SJSA1 (cell line): ENCODE data around the gene TOMM70. TPM values are rescaled to one million over a fixed set of nuclear protein-coding genes. Genes with fewer than 3 reads are reported as not detected.

Source experiments
- total RNA-seq: library from RNA; depleted of rRNA; stranded (reverse); fragments of >200 nt; shearing (Covaris generic); gene quantifications from 2 replicates; pipeline ENCODE4 v1.2.3, GENCODE V29; 2014; rRNA removed

The TOMM70 gene
- total RNA-seq, 1 experiment from 2014 or later: 58.5 TPM

Other genes with a start within 250 kb of the TOMM70 start
- gene TBC1D23, start 140.1 kb downstream of the TOMM70 start, total RNA-seq: 22.5 and 35.3 TPM in 2 replicates
- gene NIT2, start 66.3 kb downstream of the TOMM70 start, total RNA-seq: 32.5 and 34.2 TPM in 2 replicates
- gene LNP1, start 450 bp upstream of the TOMM70 start, total RNA-seq: 1.6 and 4.1 TPM in 2 replicates
- 20.6 and 48.5 TPM in 2 replicates for gene TMEM45A, start 91.5 kb upstream of the TOMM70 start, total RNA-seq
- not detected in 2 replicates for gene ADGRG7, start 208.5 kb upstream of the TOMM70 start, total RNA-seq